ENCODE data around the gene CFTR. TPM values are rescaled to one million over a fixed set of nuclear protein-coding genes. Genes with fewer than 3 reads are reported as not detected.

CFTR gene
- total and polyA plus RNA-seq, 2 of the 4 experiments (the other 2 are of a cell fraction) = 0.18 to 0.21 TPM

- no peak for TF ChIP-seq MXI1 (IDR thresholded peaks at IDR 0.05; ENCODE audit: borderline replicate concordance, low read depth, low read length)
- TF ChIP-seq NFE2L2 (IDR thresholded peaks at IDR 0.05; ENCODE audit: low read depth, low read length) = no peak
- TF ChIP-seq ELK1 (IDR thresholded peaks at IDR 0.05; ENCODE audit: borderline replicate concordance, low read depth, low read length) = no peak
- no peak for TF ChIP-seq POLR2A (IDR thresholded peaks at IDR 0.05; ENCODE audit: low read depth, low read length)
- TF ChIP-seq SMC3 (IDR thresholded peaks at IDR 0.05; ENCODE audit: low read depth, low read length) = peak; percentile 69
- no peak for TF ChIP-seq FOS (IDR thresholded peaks at IDR 0.05; ENCODE audit: low read depth, low read length)
- TF ChIP-seq RAD21 (IDR thresholded peaks at IDR 0.05; ENCODE audit: low read length) = peak; percentile 91
- TF ChIP-seq MAZ (IDR thresholded peaks at IDR 0.05; ENCODE audit: borderline replicate concordance, low read depth, low read length) = no peak
- TF ChIP-seq USF2 (IDR thresholded peaks at IDR 0.05; ENCODE audit: low read depth, low read length) = no peak
- TF ChIP-seq CEBPB (IDR thresholded peaks at IDR 0.05; ENCODE audit: low read depth, low read length) = no peak
- TF ChIP-seq CTCF (conservative IDR thresholded peaks at IDR 0.05; ENCODE audit: low read depth, low read length) = peak; percentile 76
- no peak overlapping the region for H2AK9ac ChIP-seq (replicated peaks; ENCODE audit: low read depth, low read length, poor library complexity)
- H4K20me1 ChIP-seq (ENCODE audit: insufficient read depth, low read length) = no peaks in the 10 kb centered on the region
- H3K14ac ChIP-seq (replicated peaks; ENCODE audit: low read depth, low read length) = no peak overlapping the region
- no peak overlapping the region for H2BK5ac ChIP-seq (ENCODE audit: low read depth, low read length, poor library complexity, severe bottlenecking)
- dilution Hi-C loops (cut with HindIII; ENCODE audit: low sequenced_read_pairs, unreplicated experiment) (no loop called here), in situ Hi-C loops (cut with MboI; ENCODE audit: low sequenced_read_pairs) (loop anchor here (10.0 to 25.0 kb wide), 2 partner anchors 261 to 779 kb away; no protein-coding TSS in a partner anchor), intact Hi-C loops (cut with micrococcal nuclease) (loop anchor here (1.0 to 10.0 kb wide), 7 partner anchors 129 to 784 kb away; no protein-coding TSS in a partner anchor)
- H3K4me2 ChIP-seq (ENCODE audit: low read depth, low read length) = no peak overlapping the region
- H3K4me1 ChIP-seq (ENCODE audit: control insufficient read depth, insufficient read depth, low read length) = no peaks in the 10 kb centered on the region
- no CpG with 5 or more reads among the region's 3 CpGs for WGBS, 2 experiments (ENCODE audit: extremely low coverage in 2 of 2, insufficient read length in 1 of 2)
- no peak overlapping the region for H3K56ac ChIP-seq (ENCODE audit: extremely low read depth, insufficient read depth, low read length)
- no peak overlapping the region for H3K18ac ChIP-seq (ENCODE audit: low read depth, low read length)
- 0 out of 4 replicates have a peak overlapping the region, but pooled peaks of 1 of the 2 experiments have one; percentile 10 for H4K8ac ChIP-seq (ENCODE audit: low read depth in 2 of 2, low read length in 2 of 2)
- H3K36me3 ChIP-seq (ENCODE audit: control insufficient read depth, insufficient read depth, low read length) = no peaks in the 10 kb centered on the region; the same call in 1 of the 2 replicates
- no peak overlapping the region for H2BK15ac ChIP-seq (ENCODE audit: low read depth, low read length)
- H3K9me3 ChIP-seq (ENCODE audit: control insufficient read depth, insufficient read depth, low read length) = no peaks in the 10 kb centered on the region
- H2BK20ac ChIP-seq (ENCODE audit: low read depth, low read length) = no peak overlapping the region
- H2AK5ac ChIP-seq (ENCODE audit: low read depth, low read length) = no peak overlapping the region
- H3K79me1 ChIP-seq (ENCODE audit: low read depth in 1 of 2, low read length in 2 of 2) = no peaks in the 10 kb centered on the region; a peak in 1 of 4 replicates
- H3K27me3 ChIP-seq (ENCODE audit: control insufficient read depth, insufficient read depth, low read length) = no peaks in the 10 kb centered on the region
- ChIA-PET POLR2A (ENCODE audit: unreplicated experiment) (interaction anchor here (0.5 kb wide), 1 partner anchor 315 kb away, joined by 3 read pairs; no protein-coding TSS in a partner anchor), CTCF (interaction anchor here (0.8 to 2.2 kb wide), 12 partner anchors 15 to 438 kb away, joined by 3 to 20 read pairs (median 4); no protein-coding TSS in a partner anchor)
- H4K91ac ChIP-seq (ENCODE audit: insufficient read depth, low read depth, low read length) = no peak overlapping the region; the same call in 1 of the 2 replicates
- BruUV-seq (replicated peaks) = no TSS peak
- no peak overlapping the region for H4K5ac ChIP-seq (ENCODE audit: low read depth, low read length)
- H2BK120ac ChIP-seq (ENCODE audit: low read depth, low read length) = no peak overlapping the region
- H3K4ac ChIP-seq (ENCODE audit: low read depth, low read length) = no peak overlapping the region
- H3K4me3 ChIP-seq (ENCODE audit: insufficient read depth, low read depth, low read length) = no peak overlapping the region
- H3K27ac ChIP-seq (ENCODE audit: insufficient read depth, low read length) = no peak overlapping the region
- no peaks in the 10 kb centered on the region for H3K9me1 ChIP-seq (ENCODE audit: insufficient read depth, low read length)
- H2AFZ ChIP-seq (replicated peaks; ENCODE audit: low read length, poor library complexity) = no peak overlapping the region
- DNase-seq (peak; percentile 75), ATAC-seq (ENCODE audit: low read depth) (peak; percentile 94)
- H3K23ac ChIP-seq (ENCODE audit: low read depth, low read length) = no peak overlapping the region
- H3K9ac ChIP-seq (ENCODE audit: low read depth, low read length) = no peak overlapping the region
These were observed 236.1 kb downstream of the CFTR start for GRCh38 chr7:117715784-117716445.
